HPDE6-E6E7 (cell line): Measurements from ENCODE around the gene PANK2.
A peak's percentile ranks its signal among the peaks of the same experiment; 100 is the strongest.
"Not testable (repeated sequence)": the region's sequence is repeated elsewhere in the genome, so short reads cannot be mapped to it uniquely, and the experiment has no call there.

Source experiments
- DNase-seq: peaks from one replicate; pipeline ENCODE4 v3.0.0; 2011; ENCODE audit warnings: missing footprints; ENCODE audit errors: extremely low spot score

PANK2 gene

GRCh38 chr20:3888622-3889488 is at the start of gene PANK2:
PANK2 (plus strand) TSS chr20:3889387.
- peak; percentile 100 for DNase-seq

GRCh38 chr20:3840201-3840600 is 49.0 kb upstream of the PANK2 start:
- DNase-seq = not testable (repeated sequence)

- no peak for DNase-seq
These were observed 46.7 kb upstream of the PANK2 start for GRCh38 chr20:3842348-3842930.

GRCh38 chr20:3843490-3843889 is 45.7 kb upstream of the PANK2 start:
- DNase-seq = peak; percentile 63

- DNase-seq = not testable (repeated sequence)
These were observed 45.1 kb upstream of the PANK2 start for GRCh38 chr20:3843990-3844619.

GRCh38 chr20:3846378-3846739 is 42.8 kb upstream of the PANK2 start:
- no peak for DNase-seq

GRCh38 chr20:3846740-3847428 is 42.3 kb upstream of the PANK2 start, which contains the start of gene MAVS:
MAVS (plus strand) TSS chr20:3846834; CDS start chr20:3854625, 7,791 bp downstream.
- peak; percentile 91 for DNase-seq

GRCh38 chr20:3847429-3847940 is 41.7 kb upstream of the PANK2 start:
- no peak for DNase-seq

GRCh38 chr20:3848565-3848964 is 40.6 kb upstream of the PANK2 start:
- DNase-seq = no peak

GRCh38 chr20:3854462-3854871 is 34.7 kb upstream of the PANK2 start:
- DNase-seq = no peak

GRCh38 chr20:3857405-3857804 is 31.8 kb upstream of the PANK2 start:
- no peak for DNase-seq

- DNase-seq = no peak
These were observed 30.5 kb upstream of the PANK2 start for GRCh38 chr20:3858689-3859088.

GRCh38 chr20:3861191-3861590 is 28.0 kb upstream of the PANK2 start:
- no peak for DNase-seq

- no peak for DNase-seq
These were observed 26.9 kb upstream of the PANK2 start for GRCh38 chr20:3862333-3862732.

- DNase-seq = no peak
These were observed 25.9 kb upstream of the PANK2 start for GRCh38 chr20:3863317-3863716.

GRCh38 chr20:3864518-3864917 is 24.7 kb upstream of the PANK2 start:
- DNase-seq = no peak

GRCh38 chr20:3865152-3865886 is 23.9 kb upstream of the PANK2 start:
- no peak for DNase-seq

GRCh38 chr20:3865887-3866407 is 23.2 kb upstream of the PANK2 start:
- DNase-seq = no peak

- DNase-seq = no peak
These were observed 22.7 kb upstream of the PANK2 start for GRCh38 chr20:3866464-3866863.

GRCh38 chr20:3867802-3868201 is 21.4 kb upstream of the PANK2 start:
- no peak for DNase-seq
